GM21367 (cell line): ENCODE data around the gene GRIFIN.

Source experiments
- ATAC-seq: cut with Tn5 transposase; IDR thresholded peaks from one replicate; pipeline ENCODE4 v1.9.1; 2021; ENCODE audit not compliant: unreplicated experiment

GRIFIN gene

DNA sequence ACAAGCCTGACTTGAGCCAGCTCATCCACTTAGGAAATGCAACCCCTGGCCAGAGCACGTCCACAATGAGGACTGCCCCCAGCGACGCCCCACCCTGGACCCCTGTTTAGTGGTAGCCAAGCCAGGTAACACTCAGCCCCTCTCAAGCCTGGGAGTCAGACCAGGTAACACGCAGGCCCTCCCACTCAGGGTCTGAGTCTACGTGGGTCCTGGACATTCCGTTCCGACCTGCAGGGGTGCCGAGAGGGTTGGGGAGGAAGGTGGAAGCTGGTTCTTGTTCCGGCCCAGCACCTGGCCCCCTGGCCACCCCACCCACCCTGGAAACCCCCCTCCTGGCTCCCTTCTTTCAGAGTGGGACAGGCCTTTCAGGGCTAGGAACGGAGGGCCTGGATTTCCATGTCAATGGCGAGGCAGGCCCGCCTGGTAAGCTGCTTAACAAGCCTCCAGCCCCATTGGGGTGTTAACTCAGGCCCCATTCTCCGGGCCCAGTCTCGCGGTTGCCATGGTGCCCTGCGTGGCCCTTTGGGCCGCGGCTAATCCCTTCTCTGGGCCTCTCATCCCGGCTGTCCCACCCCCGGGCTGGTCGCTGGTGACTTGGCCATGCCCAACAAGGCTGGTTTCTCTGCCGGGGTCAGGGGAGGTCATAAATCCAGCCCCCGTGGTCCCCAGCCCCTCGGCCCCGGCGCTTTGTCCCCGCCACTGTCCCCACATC, 23.7 kb upstream of the GRIFIN start:
- ATAC-seq: no peak

GRCh38 chr7:2499181-2499580, 23.0 kb upstream of the GRIFIN start:
- ATAC-seq: no peak

DNA sequence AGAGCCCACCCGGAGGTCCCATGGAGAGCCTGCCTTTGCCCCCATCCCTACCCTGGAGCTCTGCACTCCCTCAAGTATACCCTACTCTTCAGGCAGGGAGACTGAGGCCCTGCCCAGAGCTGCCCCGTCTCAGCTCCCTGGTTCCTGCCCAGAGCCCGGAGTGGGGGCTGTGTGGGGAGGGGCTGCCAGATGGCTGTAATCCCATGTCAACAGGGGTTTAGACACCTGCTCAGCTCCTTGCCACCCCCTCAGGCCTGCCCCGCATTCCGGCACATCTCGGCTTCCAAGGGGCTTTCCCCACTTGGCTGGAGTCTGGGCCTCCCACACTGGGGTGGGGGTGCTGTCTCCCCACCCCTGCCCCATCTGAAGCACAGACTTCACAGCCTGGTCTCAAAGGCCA, 22.5 kb upstream of the GRIFIN start:
- no peak for ATAC-seq

DNA sequence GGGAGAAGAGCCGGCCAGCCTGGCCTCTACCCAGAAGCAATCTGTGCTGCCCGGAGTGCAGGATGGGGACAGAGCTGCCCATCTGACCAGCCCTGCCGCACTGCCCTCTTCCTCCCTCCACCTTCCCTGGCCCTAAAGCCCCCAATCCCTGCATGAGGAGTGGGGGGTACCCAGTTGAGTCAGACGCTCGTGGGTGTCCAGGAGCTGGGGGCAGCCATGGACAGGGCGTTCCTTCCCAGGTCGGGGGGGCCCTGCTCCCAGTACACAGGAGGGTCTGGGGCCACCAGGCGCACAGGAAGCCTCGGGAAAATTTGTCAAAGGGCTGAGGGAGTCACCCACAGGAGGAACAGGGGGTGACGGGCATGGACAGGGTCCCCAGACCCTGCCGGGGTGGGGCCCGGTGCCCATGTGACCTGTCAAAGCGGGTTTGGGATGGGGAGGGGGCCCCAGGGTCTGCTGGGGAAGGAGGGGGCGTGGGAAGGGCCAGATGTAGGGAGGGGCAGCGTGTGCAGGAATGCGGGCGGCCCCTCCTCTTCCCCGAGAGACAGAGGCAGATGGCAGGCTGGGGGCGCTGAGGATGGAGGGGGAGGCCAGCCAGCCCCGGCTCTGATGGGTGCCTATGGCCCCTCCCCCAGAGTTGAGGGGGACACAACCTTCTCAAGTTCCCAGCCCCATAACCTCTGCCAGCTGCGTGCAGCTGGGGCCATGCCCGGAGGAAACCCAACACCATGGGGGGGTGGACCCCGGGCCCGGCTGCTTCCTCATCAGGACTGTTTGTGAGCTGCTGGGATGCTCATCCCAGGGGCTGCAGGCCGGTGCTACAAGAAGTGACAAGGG, 21.5 kb upstream of the GRIFIN start:
- ATAC-seq: no peak

- no peak for ATAC-seq
Observed at GRCh38 chr7:2497065-2497464, 20.9 kb upstream of the GRIFIN start.

- no peak for ATAC-seq
Observed at GRCh38 chr7:2496375-2496774, 20.2 kb upstream of the GRIFIN start.

DNA sequence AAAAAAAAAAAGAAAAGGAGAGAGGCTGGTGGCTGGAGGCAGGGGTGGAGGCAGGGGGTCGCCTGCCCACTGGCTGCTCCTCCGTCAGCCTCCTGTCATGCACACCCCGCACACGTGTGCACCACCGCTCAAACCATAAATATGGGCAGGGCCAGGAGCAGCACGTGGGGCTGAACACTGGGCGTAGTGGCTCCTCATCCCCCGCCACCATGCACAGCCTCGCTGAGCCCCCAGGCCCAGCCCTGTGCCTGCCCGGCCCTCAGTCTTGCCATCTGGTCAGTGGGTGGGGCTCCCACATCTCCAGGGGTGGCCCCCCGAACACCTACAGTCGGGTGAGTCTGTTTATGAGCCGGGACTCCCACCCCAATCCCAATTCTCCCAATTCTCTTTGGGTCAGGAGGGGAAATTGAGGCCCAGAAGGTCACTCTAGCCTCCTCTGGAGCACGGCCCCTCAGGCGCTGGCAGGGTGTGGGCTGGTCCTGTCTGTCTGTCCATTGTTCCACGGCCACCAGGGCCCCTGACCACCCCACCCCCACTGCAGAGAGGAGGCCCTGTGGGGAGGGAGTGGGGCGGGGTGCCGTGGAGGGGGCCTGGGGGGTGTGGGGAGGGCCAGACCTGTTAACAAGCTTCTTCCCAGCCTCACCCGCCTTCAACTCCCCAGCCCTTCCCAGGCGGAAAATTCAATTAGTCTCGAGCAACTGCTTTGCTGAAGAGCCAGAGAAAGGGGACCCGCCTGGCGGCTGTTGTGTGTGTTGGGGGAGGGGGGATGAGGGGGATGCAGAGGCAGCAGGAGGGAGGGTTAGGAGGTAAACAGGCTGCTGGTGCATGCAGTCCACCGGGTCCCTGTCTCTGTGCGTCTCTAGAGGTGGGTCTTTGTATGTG, 19.5 kb upstream of the GRIFIN start:
- no peak for ATAC-seq

DNA sequence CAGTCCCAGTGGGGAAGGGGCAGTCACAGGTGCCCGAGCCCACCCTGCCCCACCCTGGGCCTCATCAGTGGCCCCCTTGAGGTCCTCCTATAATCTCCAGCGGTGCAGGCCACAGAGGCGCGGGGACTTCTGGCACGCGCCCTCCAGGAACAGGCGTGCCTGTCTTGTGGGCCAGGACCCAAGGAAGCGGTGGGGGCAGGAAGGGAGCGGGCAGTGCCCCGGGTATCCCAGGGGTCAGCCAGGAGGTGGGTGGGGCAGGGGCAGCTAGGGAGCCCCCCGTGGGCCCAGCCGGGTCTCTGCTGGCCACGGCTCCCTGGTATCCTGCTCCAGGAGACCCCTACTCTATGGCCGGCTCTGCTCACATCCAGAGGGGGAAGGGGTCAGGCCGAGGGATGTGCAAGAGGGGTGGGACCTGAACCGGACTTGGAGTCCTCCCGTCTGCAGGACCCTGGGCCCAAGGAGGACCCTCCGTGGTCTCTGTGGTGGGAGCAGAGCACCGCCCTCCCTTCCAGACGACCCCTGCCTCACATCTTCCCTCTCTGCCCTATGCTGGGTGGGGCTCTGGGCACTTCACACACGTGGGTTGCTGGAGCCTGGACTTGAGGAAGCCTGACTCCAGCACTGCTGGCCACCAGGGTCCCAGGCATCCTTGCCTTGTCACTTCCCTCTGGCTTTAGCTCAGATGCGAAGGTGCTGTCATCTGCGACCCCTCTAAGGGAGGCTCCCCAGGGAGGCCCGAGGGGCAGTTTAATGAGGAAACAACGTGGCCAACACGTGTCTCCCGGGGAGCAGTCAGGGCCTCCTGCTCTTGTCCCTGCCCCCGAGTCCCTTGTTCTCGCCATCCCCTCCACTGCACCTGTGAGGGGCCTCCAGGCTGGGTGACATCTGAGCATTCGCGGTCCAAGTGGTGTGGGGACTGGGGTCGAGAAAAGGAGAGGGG, 18.3 kb upstream of the GRIFIN start:
- ATAC-seq: no peak

- no peak for ATAC-seq
Observed at GRCh38 chr7:2493205-2494164, 17.3 kb upstream of the GRIFIN start.

DNA sequence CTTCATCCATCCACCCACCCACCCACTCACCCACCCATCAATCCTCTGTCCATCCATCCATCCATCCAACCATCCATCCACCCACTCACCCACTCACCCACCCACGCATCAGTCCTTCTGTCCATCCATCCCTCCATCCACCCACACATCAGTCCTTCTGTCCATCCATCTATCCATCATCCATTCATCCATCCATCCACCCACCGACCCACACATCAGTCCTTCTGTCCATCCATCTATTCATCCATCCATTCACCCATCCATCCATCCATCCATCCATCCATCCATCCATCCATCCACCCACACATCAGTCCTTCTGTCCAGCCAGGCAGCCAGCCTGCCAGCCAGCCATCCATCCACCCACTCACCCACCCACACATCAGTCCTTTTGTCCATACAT, 15.8 kb upstream of the GRIFIN start:
- ATAC-seq: no peak

- no peak for ATAC-seq
Observed at GRCh38 chr7:2490181-2490651, 14.0 kb upstream of the GRIFIN start.

DNA sequence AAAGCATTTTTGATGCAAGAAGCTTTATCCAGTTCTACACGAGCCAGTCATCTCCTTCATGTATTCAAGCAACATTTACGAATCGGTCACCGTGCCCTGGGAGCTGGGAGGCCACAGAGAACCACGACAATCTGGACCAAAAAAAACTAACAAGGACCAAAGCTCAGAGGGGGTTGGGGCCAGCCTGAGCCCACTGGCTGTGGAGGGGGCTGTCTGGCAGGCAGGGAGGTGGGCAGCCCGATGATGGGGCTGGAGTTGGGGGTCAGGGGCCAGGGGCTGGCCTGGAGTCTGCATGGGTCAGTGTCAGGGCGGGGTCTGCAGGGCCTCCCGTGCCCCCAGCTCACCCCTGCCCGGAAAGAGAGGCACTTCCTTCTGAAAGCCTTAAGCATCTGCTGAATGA, 12.5 kb upstream of the GRIFIN start:
- no peak for ATAC-seq

DNA sequence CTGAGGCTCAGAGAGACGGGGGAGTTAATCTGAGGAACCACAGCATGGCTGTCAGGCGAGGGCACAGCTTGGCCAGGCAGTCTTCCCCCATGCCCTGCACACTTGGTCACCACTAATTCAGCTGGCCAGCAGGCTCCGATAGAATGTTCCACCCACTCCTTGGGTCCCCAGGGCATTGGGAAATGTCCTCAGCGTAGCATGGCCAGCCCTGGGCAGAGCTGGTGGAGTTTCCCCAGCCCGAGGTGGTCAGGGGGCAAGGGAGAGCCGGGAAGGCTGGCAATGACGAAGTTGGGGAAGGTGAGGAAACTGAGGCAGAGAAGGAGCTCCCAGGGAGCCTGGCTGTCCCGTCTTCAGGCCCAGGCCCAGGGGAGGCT, 12.1 kb upstream of the GRIFIN start:
- ATAC-seq: no peak

DNA sequence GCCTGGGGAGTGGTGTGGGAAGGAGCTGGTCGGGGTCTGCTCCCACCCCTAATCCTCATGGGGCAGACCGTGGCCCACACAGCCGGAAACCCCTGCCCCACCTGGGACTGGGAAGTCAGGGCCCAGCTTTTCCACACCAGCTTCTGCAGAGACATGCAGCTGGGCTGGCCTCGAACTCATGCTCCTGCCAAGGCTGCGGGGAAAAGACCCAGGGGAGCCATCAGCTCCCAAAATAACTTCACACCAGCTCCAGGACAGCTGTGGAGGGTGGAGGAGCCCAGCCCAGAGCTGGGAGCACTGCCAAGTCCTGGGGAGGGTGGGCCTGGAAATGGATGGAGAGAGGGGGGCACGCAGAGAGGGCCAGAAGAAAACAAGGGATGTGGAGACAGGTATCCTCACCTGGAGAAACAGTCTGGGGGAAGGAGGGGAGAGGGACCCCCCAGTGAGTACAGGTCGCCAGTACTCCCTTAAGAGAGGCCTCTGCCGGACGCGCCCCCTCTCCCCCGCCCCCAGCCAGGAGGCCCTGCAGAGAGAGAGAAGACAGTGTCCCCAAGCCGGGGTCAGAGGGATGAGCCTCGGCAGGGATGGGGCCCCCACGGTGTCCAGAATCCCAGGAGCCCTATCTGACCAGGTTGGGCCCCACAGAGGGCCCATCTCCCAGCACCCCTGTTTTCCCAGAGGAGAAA, 11.5 kb upstream of the GRIFIN start:
- no peak for ATAC-seq

- no peak for ATAC-seq
Observed at GRCh38 chr7:2484868-2485267, 8.7 kb upstream of the GRIFIN start.

GRCh38 chr7:2483494-2483893, 7.3 kb upstream of the GRIFIN start:
- ATAC-seq: no peak

DNA sequence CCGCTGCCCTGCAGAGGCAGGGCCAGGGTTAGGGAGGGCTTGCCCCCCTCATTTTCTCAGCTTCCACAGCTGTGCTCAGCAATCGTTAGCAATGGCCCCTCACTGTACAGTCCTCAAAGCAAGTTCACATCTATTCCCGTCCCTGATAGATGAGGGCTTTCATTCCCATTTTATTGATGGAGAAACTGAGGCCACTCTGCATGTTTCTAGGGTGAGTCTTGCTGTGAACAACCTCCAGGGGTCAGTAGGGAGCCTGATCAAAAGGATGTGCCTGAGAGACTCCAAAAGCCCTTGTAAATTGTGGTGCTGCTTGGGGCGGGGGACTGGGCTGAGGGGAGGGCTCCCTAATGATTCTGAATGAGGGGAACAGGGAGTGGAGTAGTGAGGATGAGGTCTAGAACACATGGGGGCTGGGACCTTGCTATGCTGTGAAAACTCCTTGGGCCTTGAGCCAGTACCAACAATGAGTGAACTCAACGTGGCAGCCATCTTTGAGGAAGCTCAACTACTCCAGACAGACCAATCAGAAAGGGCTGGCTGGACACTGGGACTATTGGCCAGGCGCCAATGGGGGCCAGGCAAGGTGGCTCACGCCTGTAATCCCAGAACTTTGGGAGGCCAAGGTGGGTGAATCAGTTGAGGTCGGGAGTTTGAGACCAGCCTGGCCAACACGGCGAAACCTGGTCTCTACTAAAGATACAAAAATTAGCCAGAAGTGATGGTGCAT, 6.7 kb upstream of the GRIFIN start:
- no peak for ATAC-seq

GRCh38 chr7:2481195-2481594, 5.0 kb upstream of the GRIFIN start:
- no peak for ATAC-seq
